Subcutaneous abdominal adipose tissue (tissue), 5 donors: Measurements from ENCODE around the gene CCL1.

Source experiments
- H3K27ac ChIP-seq: one replicate; pipeline ENCODE4 v1.7.0; 2013; ENCODE audit warnings: low read depth, mild to moderate bottlenecking, inconsistent platforms, low read length, moderate library complexity
- H3K27me3 ChIP-seq, 5 donors: one replicate each; pipeline ENCODE4 v1.7.0; 2013; ENCODE audit warnings: low read length in 5 of 5, inconsistent platforms in 1 of 5; ENCODE audit not compliant: control insufficient read depth in 5 of 5, insufficient read depth in 4 of 5
- H3K36me3 ChIP-seq, 5 donors: one replicate each; pipeline ENCODE4 v1.7.0; 2013; ENCODE audit warnings: low read length in 5 of 5; ENCODE audit not compliant: control insufficient read depth in 5 of 5, insufficient read depth in 5 of 5
- H3K4me1 ChIP-seq, 5 donors: one replicate each; pipeline ENCODE4 v1.7.0; 2013; ENCODE audit warnings: low read length in 5 of 5, mild to moderate bottlenecking in 3 of 5, moderate library complexity in 1 of 5; ENCODE audit not compliant: control insufficient read depth in 5 of 5, insufficient read depth in 5 of 5
- H3K4me3 ChIP-seq, 5 donors: one replicate each; pipeline ENCODE4 v1.7.0; 2013; ENCODE audit warnings: low read length in 5 of 5, low read depth in 1 of 5
- H3K9ac ChIP-seq, 5 donors: one replicate each; pipeline ENCODE4 v1.7.0; 2013; ENCODE audit warnings: low read length in 5 of 5, mild to moderate bottlenecking in 4 of 5, moderate library complexity in 3 of 5
- H3K9me3 ChIP-seq, 5 donors: one replicate each; pipeline ENCODE4 v1.7.0; 2013; ENCODE audit warnings: low read length in 5 of 5; ENCODE audit not compliant: control insufficient read depth in 5 of 5
- donor health status: healthy.
- donor health status: healthy.
- donor health status: healthy.
- donor health status: healthy.
- donor health status: healthy.

The CCL1 gene, protein sequence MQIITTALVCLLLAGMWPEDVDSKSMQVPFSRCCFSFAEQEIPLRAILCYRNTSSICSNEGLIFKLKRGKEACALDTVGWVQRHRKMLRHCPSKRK

GRCh38 chr17:34363183-34363661 is at the start of gene CCL1:
CCL1 (minus strand) TSS chr17:34363233; CDS start chr17:34363161, 72 bp downstream.
- H3K4me3 ChIP-seq: no peak within 1 kb of the TSS
- no peaks in the 10 kb centered on the region for H3K36me3 ChIP-seq
- peaks cover 0 to 34% (median 21%) of the 10 kb centered on the region in 5 donors for H3K4me1 ChIP-seq
- no peak within 1 kb of the TSS for H3K27ac ChIP-seq
- H3K27me3 ChIP-seq: peaks cover 0 to 4% (median 0%) of the 10 kb centered on the region in 5 donors
- no peak within 1 kb of the TSS for H3K9ac ChIP-seq
- H3K9me3 ChIP-seq: no peaks in the 10 kb centered on the region

- no peaks in the 10 kb centered on the region for H3K36me3 ChIP-seq
- no peak overlapping the region for H3K4me3 ChIP-seq
- H3K27me3 ChIP-seq: peaks cover 13 to 31% (median 28%) of the 10 kb centered on the region in 5 donors
- no peak overlapping the region for H3K27ac ChIP-seq
- no peaks in the 10 kb centered on the region for H3K9me3 ChIP-seq
- H3K4me1 ChIP-seq: no peaks in the 10 kb centered on the region
- H3K9ac ChIP-seq: no peak overlapping the region
These were observed 49.5 kb upstream of the CCL1 start for GRCh38 chr17:34412534-34412933.

- Histone ChIP-seq H3K27me3 (peaks cover 13 to 34% (median 28%) of the 10 kb centered on the region in 5 donors), H3K27ac (no peak overlapping the region), H3K36me3 (no peaks in the 10 kb centered on the region), H3K9ac (no peak overlapping the region), H3K4me3 (no peak overlapping the region), H3K9me3 (no peaks in the 10 kb centered on the region), H3K4me1 (no peaks in the 10 kb centered on the region)
These were observed 48.8 kb upstream of the CCL1 start for GRCh38 chr17:34411646-34412421.

DNA sequence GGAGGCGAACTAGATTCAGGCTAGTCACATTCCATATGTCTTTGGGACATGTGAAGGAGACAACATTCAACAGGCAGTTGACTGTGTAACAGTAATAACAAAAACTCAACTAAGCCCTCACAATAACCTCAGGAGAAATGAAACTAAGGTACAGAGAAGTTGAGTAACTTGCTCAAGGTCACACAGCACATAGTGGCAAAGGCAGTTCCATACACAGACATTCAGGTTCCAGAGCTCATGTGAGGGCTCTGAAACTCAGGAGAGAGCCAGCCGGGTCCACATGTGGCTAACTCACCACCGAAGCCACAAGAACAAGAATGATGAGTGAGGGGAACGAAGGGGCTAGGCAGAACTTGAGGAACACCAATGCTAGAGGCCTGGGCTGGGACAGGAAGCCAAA is 46.3 kb upstream of the CCL1 start:
- Histone ChIP-seq H3K4me1 (no peaks in the 10 kb centered on the region), H3K27me3 (peaks cover 7 to 22% (median 19%) of the 10 kb centered on the region in 5 donors), H3K36me3 (no peaks in the 10 kb centered on the region), H3K9me3 (no peaks in the 10 kb centered on the region), H3K4me3 (no peak overlapping the region), H3K27ac (no peak overlapping the region), H3K9ac (no peak overlapping the region)

- no peak overlapping the region for H3K4me3 ChIP-seq
- H3K27me3 ChIP-seq: peaks cover 6 to 15% (median 12%) of the 10 kb centered on the region in 5 donors
- H3K4me1 ChIP-seq: no peaks in the 10 kb centered on the region
- no peak overlapping the region for H3K9ac ChIP-seq
- H3K9me3 ChIP-seq: no peaks in the 10 kb centered on the region
- no peaks in the 10 kb centered on the region for H3K36me3 ChIP-seq
- no peak overlapping the region for H3K27ac ChIP-seq
These were observed 45.4 kb upstream of the CCL1 start for GRCh38 chr17:34408439-34408838.

DNA sequence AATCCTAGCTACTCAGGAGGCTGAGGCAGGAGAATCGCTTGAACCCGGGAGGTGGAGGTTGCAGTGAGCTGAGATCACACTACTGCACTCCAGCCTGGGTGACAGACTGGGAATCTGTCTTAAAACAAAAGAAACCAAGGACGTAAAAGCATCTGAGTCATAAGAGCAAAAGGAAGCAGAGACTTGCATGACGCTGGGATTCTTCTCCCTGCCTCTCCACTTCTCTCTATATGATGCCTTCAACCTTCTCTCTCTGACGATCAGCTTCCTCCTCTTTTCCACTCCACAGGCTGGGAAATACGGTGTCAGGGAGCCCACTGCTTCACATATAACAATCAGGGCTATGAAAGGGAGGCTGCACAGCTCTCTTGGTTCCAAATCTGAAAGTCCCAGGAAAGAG is 43.2 kb upstream of the CCL1 start:
- Histone ChIP-seq H3K4me3 (no peak overlapping the region), H3K9me3 (no peaks in the 10 kb centered on the region), H3K36me3 (no peaks in the 10 kb centered on the region)

GRCh38 chr17:34403006-34403405 is 40.0 kb upstream of the CCL1 start:
- Histone ChIP-seq H3K4me3 (no peak overlapping the region), H3K27me3 (peaks cover 0 to 5% (median 3%) of the 10 kb centered on the region in 5 donors), H3K9me3 (no peaks in the 10 kb centered on the region), H3K4me1 (peaks cover 0 to 4% (median 0%) of the 10 kb centered on the region in 5 donors), H3K36me3 (no peaks in the 10 kb centered on the region), H3K27ac (no peak overlapping the region), H3K9ac (no peak overlapping the region)

More for the DNA sequence above, 43.2 kb upstream of the CCL1 start:
- no peak overlapping the region for H3K27ac ChIP-seq
- no peak overlapping the region for H3K9ac ChIP-seq
- H3K27me3 ChIP-seq: peaks cover 4 to 12% (median 9%) of the 10 kb centered on the region in 5 donors
- no peaks in the 10 kb centered on the region for H3K4me1 ChIP-seq

DNA sequence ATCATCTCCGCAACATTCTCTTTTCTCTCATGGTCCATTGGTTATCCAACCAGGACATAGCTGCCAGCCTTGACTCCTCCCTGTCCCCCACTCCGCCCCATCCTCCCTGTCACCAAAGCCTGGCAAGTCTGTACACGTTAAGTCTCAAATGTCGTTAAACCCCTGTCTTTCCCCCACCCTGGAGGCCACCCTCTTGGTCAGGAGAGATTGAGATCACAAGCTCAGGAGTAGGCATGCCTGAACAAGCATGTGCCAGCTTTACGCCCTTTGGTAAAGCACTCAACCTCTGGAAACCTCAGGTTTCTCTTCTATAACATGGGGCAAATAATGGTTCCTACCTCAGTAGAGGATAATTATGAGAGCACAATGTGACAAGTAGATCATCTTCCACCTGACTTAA is 38.1 kb upstream of the CCL1 start:
- Histone ChIP-seq H3K27ac (no peak overlapping the region), H3K36me3 (no peaks in the 10 kb centered on the region), H3K4me3 (no peak overlapping the region), H3K27me3 (peaks cover 0 to 3% (median 0%) of the 10 kb centered on the region in 5 donors), H3K9ac (no peak overlapping the region), H3K4me1 (peaks cover 0 to 4% (median 0%) of the 10 kb centered on the region in 5 donors), H3K9me3 (no peaks in the 10 kb centered on the region)

DNA sequence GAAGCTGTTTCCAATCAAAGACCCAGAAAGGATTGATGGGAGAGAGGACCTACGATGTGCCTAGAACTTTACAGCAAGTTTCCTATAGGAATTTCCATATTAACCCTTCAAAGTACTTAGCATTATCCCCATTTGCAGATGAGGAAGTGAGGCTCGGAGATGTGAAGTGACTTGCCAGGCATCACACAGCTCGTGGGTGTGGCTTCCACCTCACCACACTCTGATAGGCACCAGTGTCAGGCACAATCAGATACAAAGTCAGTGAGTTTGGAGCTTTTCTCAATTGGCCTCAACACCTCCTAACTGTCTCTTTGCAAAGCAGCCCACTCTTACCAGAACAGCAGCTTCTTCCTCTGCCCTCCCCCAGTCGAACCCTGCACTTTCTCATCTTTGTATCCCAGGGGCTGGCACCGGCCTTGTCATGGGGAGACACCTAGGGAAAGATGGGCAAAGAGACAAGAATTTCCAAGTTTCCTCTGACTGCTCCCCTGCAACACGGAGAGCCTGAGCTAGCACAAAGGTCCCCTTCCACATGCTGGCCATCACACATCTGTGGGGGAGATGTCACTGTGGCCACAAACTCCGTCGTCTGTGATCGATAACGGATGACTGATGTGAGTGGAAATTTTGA is 37.4 kb upstream of the CCL1 start:
- Histone ChIP-seq H3K9ac (no peak overlapping the region), H3K36me3 (no peaks in the 10 kb centered on the region), H3K27me3 (peaks cover 0 to 3% (median 0%) of the 10 kb centered on the region in 5 donors), H3K27ac (no peak overlapping the region), H3K4me1 (peaks cover 0 to 4% (median 0%) of the 10 kb centered on the region in 5 donors), H3K9me3 (no peaks in the 10 kb centered on the region), H3K4me3 (no peak overlapping the region)

- peaks cover 0 to 3% (median 0%) of the 10 kb centered on the region in 5 donors for H3K27me3 ChIP-seq
- peaks cover 0 to 4% (median 0%) of the 10 kb centered on the region in 5 donors for H3K4me1 ChIP-seq
- H3K9me3 ChIP-seq: no peaks in the 10 kb centered on the region
- no peak overlapping the region for H3K9ac ChIP-seq
- no peaks in the 10 kb centered on the region for H3K36me3 ChIP-seq
- H3K4me3 ChIP-seq: no peak overlapping the region
- H3K27ac ChIP-seq: no peak overlapping the region
These were observed 36.7 kb upstream of the CCL1 start for GRCh38 chr17:34399725-34400124.
